Epithelial cell of proximal tubule (primary cell): Measurements from ENCODE around the gene ULK2. TPM values are rescaled to one million over a fixed set of nuclear protein-coding genes. Genes with fewer than 3 reads are reported as not detected.

Source experiments
- DNase-seq: peaks from one replicate; pipeline ENCODE4 v3.0.0-alpha.2; 2011; ENCODE audit warnings: low read depth
- H3K4me3 ChIP-seq: 2 replicates; pipeline ENCODE4 v1.5.1; 2011; ENCODE audit warnings: low read depth, mild to moderate bottlenecking, low read length
- total RNA-seq: library from RNA; depleted of rRNA; stranded (reverse); fragments of >200 nt; gene quantifications from 2 replicates; pipeline ENCODE4 v1.2.3, GENCODE V29; 2015
- TF ChIP-seq, protein P1 (sequence below): conservative IDR thresholded peaks from 2 replicates; pipeline ENCODE4 v1.5.1; 2012; ENCODE audit warnings: low read depth, mild to moderate bottlenecking, low read length

ULK2 gene
- total RNA-seq, 1 donor from 2014 or later, result 14.1 TPM

DNA sequence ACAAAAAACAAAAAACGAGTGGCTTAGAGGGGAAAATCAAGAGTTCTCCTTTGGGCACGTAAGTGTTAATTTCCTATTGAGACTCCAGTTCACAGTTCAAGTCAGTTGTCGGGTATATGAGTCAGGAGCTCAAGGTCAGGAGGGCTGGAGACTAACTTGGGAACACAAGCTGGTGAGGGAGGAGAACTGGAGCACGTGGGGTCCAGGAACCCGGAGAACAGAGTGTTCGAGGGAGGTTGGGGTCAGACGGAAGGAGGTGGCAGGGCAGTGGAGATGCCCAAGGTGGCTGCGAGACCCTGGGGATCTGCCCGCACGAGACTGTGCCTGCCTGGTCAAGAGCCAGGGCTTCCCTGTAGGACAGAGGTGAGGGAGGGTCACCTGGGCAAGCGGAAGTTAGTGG lies 131.7 kb downstream of the ULK2 start:
- H3K4me3 ChIP-seq, result no peak overlapping the region
- TF ChIP-seq, protein P1, sequence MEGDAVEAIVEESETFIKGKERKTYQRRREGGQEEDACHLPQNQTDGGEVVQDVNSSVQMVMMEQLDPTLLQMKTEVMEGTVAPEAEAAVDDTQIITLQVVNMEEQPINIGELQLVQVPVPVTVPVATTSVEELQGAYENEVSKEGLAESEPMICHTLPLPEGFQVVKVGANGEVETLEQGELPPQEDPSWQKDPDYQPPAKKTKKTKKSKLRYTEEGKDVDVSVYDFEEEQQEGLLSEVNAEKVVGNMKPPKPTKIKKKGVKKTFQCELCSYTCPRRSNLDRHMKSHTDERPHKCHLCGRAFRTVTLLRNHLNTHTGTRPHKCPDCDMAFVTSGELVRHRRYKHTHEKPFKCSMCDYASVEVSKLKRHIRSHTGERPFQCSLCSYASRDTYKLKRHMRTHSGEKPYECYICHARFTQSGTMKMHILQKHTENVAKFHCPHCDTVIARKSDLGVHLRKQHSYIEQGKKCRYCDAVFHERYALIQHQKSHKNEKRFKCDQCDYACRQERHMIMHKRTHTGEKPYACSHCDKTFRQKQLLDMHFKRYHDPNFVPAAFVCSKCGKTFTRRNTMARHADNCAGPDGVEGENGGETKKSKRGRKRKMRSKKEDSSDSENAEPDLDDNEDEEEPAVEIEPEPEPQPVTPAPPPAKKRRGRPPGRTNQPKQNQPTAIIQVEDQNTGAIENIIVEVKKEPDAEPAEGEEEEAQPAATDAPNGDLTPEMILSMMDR, result no peak
- DNase-seq, result no peak

DNA sequence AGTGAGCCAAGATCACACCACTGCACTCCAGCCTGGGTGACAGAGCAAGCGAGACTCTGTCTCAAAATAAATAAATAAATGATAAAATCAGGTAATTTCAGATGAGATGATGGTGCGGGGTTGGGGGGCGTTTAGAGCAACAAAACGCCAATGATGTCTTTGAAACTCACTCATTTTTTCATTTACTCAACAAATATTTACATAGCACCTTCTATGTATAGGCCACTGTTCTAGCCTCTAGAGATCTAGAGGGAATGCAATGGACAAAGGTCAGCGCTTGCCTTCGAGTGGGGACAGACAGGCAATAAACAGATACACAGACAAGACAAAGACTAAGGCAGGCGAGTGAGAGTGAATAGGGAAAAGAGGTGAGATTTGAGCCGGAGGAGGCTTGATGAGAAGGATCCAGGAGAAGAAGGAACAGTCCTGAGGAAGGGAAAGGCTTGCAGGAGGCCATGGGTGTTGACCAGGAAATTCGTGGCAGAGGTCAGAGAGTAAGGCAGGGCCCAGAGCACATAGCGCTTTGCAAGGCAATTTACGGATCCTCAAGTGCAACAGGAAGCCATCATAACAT lies 133.7 kb downstream of the ULK2 start:
- TF ChIP-seq, protein P1, result no peak
- no peak overlapping the region for H3K4me3 ChIP-seq
- no peak for DNase-seq

DNA sequence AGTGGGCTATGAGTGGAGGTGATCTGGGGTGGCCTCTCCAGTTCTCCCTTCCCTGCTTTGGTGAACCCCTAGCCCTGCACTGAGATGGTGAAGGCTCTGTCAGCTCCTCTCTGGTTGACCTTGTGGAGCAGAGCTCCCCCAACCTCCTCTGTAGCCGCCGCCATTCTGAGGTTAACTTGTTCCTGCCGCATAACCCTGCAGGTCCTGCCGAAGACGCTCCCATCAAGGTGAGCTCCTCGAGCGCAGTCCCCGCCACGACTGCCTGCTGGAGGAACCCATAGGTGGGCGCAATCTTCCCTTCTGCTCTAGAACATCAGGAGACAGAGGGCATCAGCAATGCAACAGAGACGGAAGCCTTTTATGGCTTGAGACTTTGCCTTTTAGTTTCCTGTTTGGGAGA lies 136.1 kb downstream of the ULK2 start:
- TF ChIP-seq, protein P1, result no peak
- DNase-seq, result no peak
- H3K4me3 ChIP-seq, result no peak overlapping the region

DNA sequence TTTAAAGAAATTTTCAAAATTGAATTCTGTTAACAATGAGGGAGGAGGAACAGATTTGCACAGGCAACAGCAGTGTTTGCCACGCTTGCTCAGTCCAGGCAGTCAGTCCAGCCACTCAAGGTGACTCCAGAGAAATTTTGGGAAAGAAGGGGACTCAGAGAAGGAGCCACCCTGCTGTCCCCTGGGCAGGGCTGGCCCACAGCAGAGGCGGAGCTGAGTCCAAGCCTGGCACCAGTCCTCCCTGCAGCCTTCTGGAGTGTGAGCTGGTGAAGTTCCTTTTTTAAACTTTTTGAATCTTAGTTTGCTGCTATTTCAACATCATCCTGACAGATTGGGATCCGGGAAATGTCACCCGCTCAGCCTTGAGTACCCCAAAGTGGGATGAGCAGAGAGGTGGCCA lies 136.9 kb downstream of the ULK2 start:
- no peak overlapping the region for H3K4me3 ChIP-seq
- no peak for DNase-seq
- TF ChIP-seq, protein P1, result no peak

DNA sequence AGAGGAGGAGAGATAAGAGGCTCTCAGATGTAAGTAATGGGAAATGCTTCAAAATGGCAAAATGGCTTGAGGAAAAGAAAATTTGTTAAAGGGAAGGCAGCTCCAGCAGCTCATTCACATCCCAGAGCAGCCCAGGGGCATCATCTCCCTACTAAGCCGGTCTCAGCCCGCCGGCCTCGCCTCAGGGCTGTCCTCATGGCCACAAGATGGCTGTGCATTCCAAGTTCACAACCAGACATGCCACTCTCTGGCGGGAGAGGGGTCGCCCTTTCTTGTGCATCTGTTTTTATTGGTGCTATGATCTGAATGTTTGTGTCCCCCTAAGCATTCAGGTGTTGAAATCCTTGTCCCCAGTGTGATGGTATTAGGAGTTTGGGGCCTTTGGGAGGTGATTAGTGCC lies 137.8 kb downstream of the ULK2 start:
- H3K4me3 ChIP-seq, result no peak overlapping the region
- no peak for DNase-seq
- TF ChIP-seq, protein P1, result no peak

DNA sequence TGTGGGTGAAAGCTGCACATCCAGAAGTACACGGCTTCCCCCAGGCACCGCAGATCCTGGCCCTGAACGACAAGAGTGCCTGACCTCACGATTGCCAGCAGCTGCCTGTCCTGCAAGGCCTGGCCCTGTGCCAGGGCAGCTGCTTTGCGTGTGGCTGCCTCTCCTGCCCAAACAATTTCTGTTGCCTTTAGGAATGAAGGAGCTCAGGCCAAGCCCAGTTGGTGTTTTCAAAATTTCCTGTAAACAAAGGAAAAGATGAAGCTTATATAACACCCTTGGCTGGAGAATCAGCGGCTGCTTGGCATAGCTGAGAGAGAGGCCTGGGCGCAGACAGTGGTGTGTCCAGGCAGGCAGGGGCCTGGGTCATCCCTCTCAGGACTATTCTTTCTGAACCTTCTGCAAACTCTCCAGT lies 139.6 kb downstream of the ULK2 start:
- TF ChIP-seq, protein P1, result no peak
- no peak for DNase-seq
- H3K4me3 ChIP-seq, result no peak overlapping the region

DNA sequence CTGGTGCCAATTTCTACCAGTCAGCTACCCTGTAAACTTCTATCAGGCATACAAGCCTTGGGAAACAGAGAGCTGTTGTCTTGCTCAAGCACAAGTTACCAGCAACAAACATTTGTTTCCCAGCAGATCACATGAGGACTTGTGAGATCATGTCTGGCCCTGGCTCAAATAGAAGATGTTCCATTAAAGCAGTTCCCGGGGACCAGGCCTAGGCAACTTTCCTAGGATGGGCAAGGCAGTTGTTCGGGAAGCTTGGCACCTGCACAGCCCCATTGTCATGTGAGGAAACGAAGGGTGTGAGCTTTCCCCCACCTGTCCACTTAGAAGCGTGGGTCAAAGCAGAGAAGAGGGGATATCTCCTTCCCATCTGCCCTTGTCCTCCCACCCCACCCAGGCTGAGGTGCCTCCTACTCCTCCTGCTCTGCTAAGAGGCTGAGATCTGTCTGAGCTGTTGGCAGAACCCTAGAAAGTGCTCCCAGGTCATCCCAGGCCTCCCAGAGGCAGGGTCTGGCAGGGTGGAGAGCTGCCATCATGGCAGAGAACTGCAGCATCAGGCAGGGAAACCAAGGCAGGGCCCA lies 140.1 kb downstream of the ULK2 start:
- TF ChIP-seq, protein P1, result no peak
- peak; percentile 90 for DNase-seq
- H3K4me3 ChIP-seq, result no peak overlapping the region
